Measurements from ENCODE around the gene MYOM3.

The MYOM3 gene

DNA sequence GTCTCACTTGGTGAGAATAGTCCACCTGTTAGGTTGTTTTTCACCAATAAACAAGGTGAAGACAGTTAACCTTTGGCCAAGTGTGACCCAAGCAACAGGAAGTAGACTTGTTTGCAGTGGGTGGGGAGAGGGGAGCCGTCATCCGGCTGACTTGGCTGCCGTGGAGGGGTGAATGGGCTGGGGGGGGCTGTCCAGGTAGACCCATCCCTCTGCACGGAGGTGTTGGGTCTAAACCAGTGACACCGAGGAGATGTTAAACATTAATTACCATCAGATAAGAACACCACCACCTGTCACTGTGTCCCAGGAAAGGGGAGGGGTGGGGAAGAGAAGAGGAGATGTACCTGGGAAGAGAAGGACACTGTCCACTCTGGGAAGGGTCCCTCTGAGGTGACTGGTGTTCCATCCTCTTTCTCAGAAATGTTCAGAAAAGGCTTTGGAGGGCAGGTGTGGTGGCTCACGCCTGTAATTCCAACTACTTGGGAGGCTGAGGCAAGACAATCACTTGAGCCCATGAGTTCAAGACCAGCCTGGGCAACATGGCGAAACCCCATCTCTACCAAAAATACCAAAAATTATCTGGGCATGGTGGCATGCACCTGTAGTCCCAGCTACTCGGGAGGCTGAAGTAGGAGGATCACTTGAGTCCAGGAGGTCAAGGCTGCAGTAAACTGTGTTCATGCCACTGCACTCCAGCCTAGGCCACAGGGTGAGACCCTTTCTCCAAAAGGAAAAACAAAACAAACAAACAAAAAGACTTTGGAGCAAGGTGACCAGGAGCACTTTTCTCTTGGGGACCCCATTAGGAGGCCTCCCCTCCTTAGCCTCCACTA is 6.7 kb upstream of the MYOM3 start:
- peaks cover 0 to 8% (median 0%) of the 10 kb centered on the region in 3 experiments for H3K27me3 ChIP-seq (ENCODE audit: control insufficient read depth in 3 of 3, insufficient read depth in 3 of 3, low read depth in 1 of 3, low read length in 3 of 3)
- H2BK12ac ChIP-seq (ENCODE audit: low read length), result no peak overlapping the region
- H3K14ac ChIP-seq (ENCODE audit: low read length), result no peak overlapping the region
- H3K4me2 ChIP-seq (ENCODE audit: insufficient read depth, low read length, poor library complexity, severe bottlenecking), result no peak overlapping the region
- no peaks in the 10 kb centered on the region for H3K79me1 ChIP-seq (ENCODE audit: low read depth, low read length)
- no peak overlapping the region for H3K23ac ChIP-seq (ENCODE audit: low read depth, low read length, poor library complexity)
- H4K8ac ChIP-seq (ENCODE audit: low read depth, low read length), result no peak overlapping the region
- no peak overlapping the region for H2BK15ac ChIP-seq (ENCODE audit: low read length)
- no peak for DNase-seq (ENCODE audit: low spot score)
- no peak overlapping the region for H2BK120ac ChIP-seq (ENCODE audit: low read depth, low read length)
- H2BK5ac ChIP-seq (ENCODE audit: low read length), result no peak overlapping the region
- no peak overlapping the region for H3K9ac ChIP-seq (ENCODE audit: low read depth, low read length, poor library complexity)
- H4K91ac ChIP-seq (ENCODE audit: low read depth, low read length, poor library complexity), result no peak overlapping the region
- peaks cover 0 to 3% of the 10 kb centered on the region in 2 donors for H3K4me1 ChIP-seq (ENCODE audit: control insufficient read depth in 2 of 2, insufficient read depth in 1 of 2, low read depth in 1 of 2, low read length in 2 of 2)
- no peak overlapping the region for H2AFZ ChIP-seq (ENCODE audit: low read length)
- no CpG with 5 or more reads among the region's 8 CpGs for WGBS, 2 donors (ENCODE audit: extremely low coverage in 2 of 2, insufficient read length in 2 of 2, insufficient replicate concordance in 1 of 2)
- no peak overlapping the region for H3K4me3 ChIP-seq (ENCODE audit: low read length in 2 of 2)
- no peak overlapping the region for H3K18ac ChIP-seq (ENCODE audit: low read length)
- H3K9me3 ChIP-seq (replicated peaks in 1 of 2; ENCODE audit: control insufficient read depth in 2 of 2, insufficient read depth in 1 of 2, low read depth in 1 of 2, low read length in 2 of 2), result no peaks in the 10 kb centered on the region
- no peak overlapping the region for H2AK5ac ChIP-seq (ENCODE audit: low read depth, low read length)
- H3K4ac ChIP-seq (ENCODE audit: low read length), result no peak overlapping the region
- H3K27ac ChIP-seq (replicated peaks; ENCODE audit: low read length), result no peak overlapping the region
- H3K36me3 ChIP-seq (replicated peaks in 1 of 2; ENCODE audit: control insufficient read depth in 2 of 2, insufficient read depth in 2 of 2, low read length in 2 of 2), result no peaks in the 10 kb centered on the region

GRCh38 chr1:24117722-24118409 is 5.9 kb upstream of the MYOM3 start:
- Histone ChIP-seq H3K4me3 (ENCODE audit: low read length in 2 of 2) (no peak overlapping the region), H3K27me3 (ENCODE audit: control insufficient read depth in 3 of 3, insufficient read depth in 3 of 3, low read depth in 1 of 3, low read length in 3 of 3) (peaks cover 0 to 12% (median 0%) of the 10 kb centered on the region in 3 experiments), H2BK15ac (ENCODE audit: low read length) (no peak overlapping the region), H2BK12ac (ENCODE audit: low read length) (no peak overlapping the region), H2AFZ (ENCODE audit: low read length) (no peak overlapping the region), H3K14ac (ENCODE audit: low read length) (no peak overlapping the region), H3K36me3 (replicated peaks in 1 of 2; ENCODE audit: control insufficient read depth in 2 of 2, insufficient read depth in 2 of 2, low read length in 2 of 2) (no peaks in the 10 kb centered on the region), H2AK5ac (ENCODE audit: low read depth, low read length) (no peak overlapping the region), H3K4ac (ENCODE audit: low read length) (no peak overlapping the region), H3K18ac (ENCODE audit: low read length) (no peak overlapping the region), H2BK120ac (ENCODE audit: low read depth, low read length) (no peak overlapping the region), H3K23ac (ENCODE audit: low read depth, low read length, poor library complexity) (no peak overlapping the region), H3K9ac (ENCODE audit: low read depth, low read length, poor library complexity) (no peak overlapping the region), H3K4me2 (ENCODE audit: insufficient read depth, low read length, poor library complexity, severe bottlenecking) (no peak overlapping the region), H4K91ac (ENCODE audit: low read depth, low read length, poor library complexity) (no peak overlapping the region), H3K79me1 (ENCODE audit: low read depth, low read length) (no peaks in the 10 kb centered on the region), H3K4me1 (ENCODE audit: control insufficient read depth in 2 of 2, insufficient read depth in 1 of 2, low read depth in 1 of 2, low read length in 2 of 2) (peaks cover 0 to 3% of the 10 kb centered on the region in 2 donors), H4K8ac (ENCODE audit: low read depth, low read length) (no peak overlapping the region), H3K9me3 (replicated peaks in 1 of 2; ENCODE audit: control insufficient read depth in 2 of 2, insufficient read depth in 1 of 2, low read depth in 1 of 2, low read length in 2 of 2) (no peaks in the 10 kb centered on the region), H2BK5ac (ENCODE audit: low read length) (no peak overlapping the region), H3K27ac (replicated peaks; ENCODE audit: low read length) (no peak overlapping the region)
- no CpG with 5 or more reads among the region's 14 CpGs for WGBS, 2 donors (ENCODE audit: extremely low coverage in 2 of 2, insufficient read length in 2 of 2, insufficient replicate concordance in 1 of 2)
- DNase-seq (ENCODE audit: low spot score), result no peak

DNA sequence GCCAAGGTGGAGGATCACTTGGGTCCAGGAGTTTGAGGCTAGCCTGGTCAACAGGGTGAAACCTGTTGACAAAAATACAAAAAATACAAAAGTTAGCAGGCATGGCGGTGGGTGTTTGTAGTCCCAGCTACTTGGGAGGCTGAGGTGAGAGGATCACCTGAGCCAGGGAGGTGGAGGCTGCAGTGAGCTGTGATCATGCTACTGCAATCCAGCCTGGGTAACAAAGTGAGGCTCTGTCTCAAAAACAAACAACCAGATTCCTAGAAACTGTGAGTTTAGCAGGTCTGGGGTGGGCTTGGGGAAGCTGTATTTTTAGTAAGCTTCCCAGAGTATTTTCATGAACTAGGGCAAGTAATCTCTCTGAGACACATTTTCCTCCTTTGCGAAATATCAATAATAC is 5.2 kb upstream of the MYOM3 start:
- Histone ChIP-seq H3K9ac (ENCODE audit: low read depth, low read length, poor library complexity) (no peak overlapping the region), H3K79me1 (ENCODE audit: low read depth, low read length) (no peaks in the 10 kb centered on the region), H3K36me3 (replicated peaks in 1 of 2; ENCODE audit: control insufficient read depth in 2 of 2, insufficient read depth in 2 of 2, low read length in 2 of 2) (no peaks in the 10 kb centered on the region), H2BK15ac (ENCODE audit: low read length) (no peak overlapping the region), H4K8ac (ENCODE audit: low read depth, low read length) (no peak overlapping the region), H3K14ac (ENCODE audit: low read length) (no peak overlapping the region), H4K91ac (ENCODE audit: low read depth, low read length, poor library complexity) (no peak overlapping the region), H2BK120ac (ENCODE audit: low read depth, low read length) (no peak overlapping the region), H3K27ac (replicated peaks; ENCODE audit: low read length) (no peak overlapping the region), H3K4me2 (ENCODE audit: insufficient read depth, low read length, poor library complexity, severe bottlenecking) (no peak overlapping the region), H3K9me3 (replicated peaks in 1 of 2; ENCODE audit: control insufficient read depth in 2 of 2, insufficient read depth in 1 of 2, low read depth in 1 of 2, low read length in 2 of 2) (no peaks in the 10 kb centered on the region), H3K4me1 (ENCODE audit: control insufficient read depth in 2 of 2, insufficient read depth in 1 of 2, low read depth in 1 of 2, low read length in 2 of 2) (peaks cover 0 to 9% of the 10 kb centered on the region in 2 donors), H3K4ac (ENCODE audit: low read length) (no peak overlapping the region), H3K18ac (ENCODE audit: low read length) (no peak overlapping the region), H2AFZ (ENCODE audit: low read length) (no peak overlapping the region), H3K23ac (ENCODE audit: low read depth, low read length, poor library complexity) (no peak overlapping the region), H2BK12ac (ENCODE audit: low read length) (no peak overlapping the region), H3K27me3 (ENCODE audit: control insufficient read depth in 3 of 3, insufficient read depth in 3 of 3, low read depth in 1 of 3, low read length in 3 of 3) (peaks cover 0 to 19% (median 0%) of the 10 kb centered on the region in 3 experiments), H2AK5ac (ENCODE audit: low read depth, low read length) (no peak overlapping the region), H2BK5ac (ENCODE audit: low read length) (no peak overlapping the region), H3K4me3 (ENCODE audit: low read length in 2 of 2) (no peak overlapping the region)
- DNase-seq (ENCODE audit: low spot score), result no peak
- WGBS, 2 donors (ENCODE audit: extremely low coverage in 2 of 2, insufficient read length in 2 of 2, insufficient replicate concordance in 1 of 2), result no CpG with 5 or more reads among the region's 2 CpGs

- Histone ChIP-seq H2BK12ac (ENCODE audit: low read length) (no peak overlapping the region), H3K14ac (ENCODE audit: low read length) (no peak overlapping the region), H3K4ac (ENCODE audit: low read length) (no peak overlapping the region), H3K79me1 (ENCODE audit: low read depth, low read length) (no peaks in the 10 kb centered on the region), H3K27ac (replicated peaks; ENCODE audit: low read length) (no peak overlapping the region), H4K91ac (ENCODE audit: low read depth, low read length, poor library complexity) (no peak overlapping the region), H3K9ac (ENCODE audit: low read depth, low read length, poor library complexity) (no peak overlapping the region), H2BK120ac (ENCODE audit: low read depth, low read length) (no peak overlapping the region), H3K4me2 (ENCODE audit: insufficient read depth, low read length, poor library complexity, severe bottlenecking) (no peak overlapping the region), H3K36me3 (replicated peaks in 1 of 2; ENCODE audit: control insufficient read depth in 2 of 2, insufficient read depth in 2 of 2, low read length in 2 of 2) (no peaks in the 10 kb centered on the region), H3K4me3 (ENCODE audit: low read length in 2 of 2) (no peak overlapping the region), H3K27me3 (ENCODE audit: control insufficient read depth in 3 of 3, insufficient read depth in 3 of 3, low read depth in 1 of 3, low read length in 3 of 3) (peaks cover 0 to 41% (median 0%) of the 10 kb centered on the region in 3 experiments), H2BK5ac (ENCODE audit: low read length) (no peak overlapping the region), H2AFZ (ENCODE audit: low read length) (no peak overlapping the region), H3K18ac (ENCODE audit: low read length) (no peak overlapping the region), H4K8ac (ENCODE audit: low read depth, low read length) (no peak overlapping the region), H3K4me1 (ENCODE audit: control insufficient read depth in 2 of 2, insufficient read depth in 1 of 2, low read depth in 1 of 2, low read length in 2 of 2) (peaks cover 0 to 17% of the 10 kb centered on the region in 2 donors), H2AK5ac (ENCODE audit: low read depth, low read length) (no peak overlapping the region), H2BK15ac (ENCODE audit: low read length) (no peak overlapping the region), H3K9me3 (replicated peaks in 1 of 2; ENCODE audit: control insufficient read depth in 2 of 2, insufficient read depth in 1 of 2, low read depth in 1 of 2, low read length in 2 of 2) (no peaks in the 10 kb centered on the region), H3K23ac (ENCODE audit: low read depth, low read length, poor library complexity) (no peak overlapping the region)
- no peak for DNase-seq (ENCODE audit: low spot score)
- WGBS, 2 donors (ENCODE audit: extremely low coverage in 2 of 2, insufficient read length in 2 of 2, insufficient replicate concordance in 1 of 2), result no CpG with 5 or more reads among the region's 6 CpGs
These were observed 2.8 kb upstream of the MYOM3 start for GRCh38 chr1:24114753-24115152.

Measured in neuronal stem cell (in vitro differentiated cells).